Measurements from ENCODE around the gene DGKB.

DGKB gene

GRCh38 chr7:14861456-14861855 is 41.1 kb downstream of the DGKB start:
- no peak for DNase-seq

GRCh38 chr7:14859267-14859666 is 43.3 kb downstream of the DGKB start:
- no peak for DNase-seq

GRCh38 chr7:14858866-14859265 is 43.7 kb downstream of the DGKB start:
- DNase-seq = no peak

GRCh38 chr7:14858410-14858809 is 44.1 kb downstream of the DGKB start:
- no peak for DNase-seq

- no peak for DNase-seq
These were observed 47.3 kb downstream of the DGKB start for GRCh38 chr7:14855033-14855794.

GRCh38 chr7:14854471-14854870 is 48.1 kb downstream of the DGKB start:
- no peak for DNase-seq

- DNase-seq = no peak
These were observed 50.9 kb downstream of the DGKB start for GRCh38 chr7:14851610-14852009.

GRCh38 chr7:14850039-14850438 is 52.5 kb downstream of the DGKB start:
- DNase-seq = no peak

- DNase-seq = no peak
These were observed 56.1 kb downstream of the DGKB start for GRCh38 chr7:14846405-14846804.

- DNase-seq = no peak
These were observed 58.8 kb downstream of the DGKB start for GRCh38 chr7:14843755-14844154.

- DNase-seq = no peak
These were observed 60.0 kb downstream of the DGKB start for GRCh38 chr7:14842523-14842922.

GRCh38 chr7:14841869-14842268 is 60.7 kb downstream of the DGKB start:
- no peak for DNase-seq

- DNase-seq = no peak
These were observed 61.5 kb downstream of the DGKB start for GRCh38 chr7:14841086-14841485.

- peak in 4 of 56 donors; percentile 1 to 8 (median 6) for DNase-seq
These were observed 63.2 kb downstream of the DGKB start for GRCh38 chr7:14839307-14839706.

- no peak for DNase-seq
These were observed 65.3 kb downstream of the DGKB start for GRCh38 chr7:14837216-14837615.

GRCh38 chr7:14836571-14837189 is 65.9 kb downstream of the DGKB start:
- peak in 15 of 56 donors; percentile 2 to 45 (median 17) for DNase-seq

GRCh38 chr7:14836006-14836405 is 66.5 kb downstream of the DGKB start:
- DNase-seq = no peak

- no peak for DNase-seq
These were observed 67.2 kb downstream of the DGKB start for GRCh38 chr7:14835384-14835783.

- DNase-seq = no peak
These were observed 67.7 kb downstream of the DGKB start for GRCh38 chr7:14834883-14835282.

GRCh38 chr7:14834456-14834855 is 68.1 kb downstream of the DGKB start:
- DNase-seq = no peak

GRCh38 chr7:14833707-14834106 is 68.8 kb downstream of the DGKB start:
- DNase-seq = no peak

GRCh38 chr7:14828053-14828452 is 74.5 kb downstream of the DGKB start:
- DNase-seq = no peak

GRCh38 chr7:14826426-14826825 is 76.1 kb downstream of the DGKB start:
- no peak for DNase-seq
